Muscle of back (tissue), 11 donors: ENCODE measurements around the gene CPT1A. TPM values are rescaled to one million over a fixed set of nuclear protein-coding genes. Genes with fewer than 3 reads are reported as not detected.

ENCODE experiments used
- DNase-seq, 3 donors: peaks; one replicate each; pipeline versions ENCODE4 v3.0.0 to v3.0.0-alpha.2; 2013
- polyA plus RNA-seq, 10 donors: library from polyadenylated mRNA; unstranded; fragments of 120-200 nt; gene quantifications; one replicate each; pipeline ENCODE4 v1.2.1, GENCODE V29; 2013; ENCODE audit not compliant: insufficient read length in 10 of 10

Gene CPT1A
- polyA plus RNA-seq, 10 donors = 10.1 to 13.7 (median 11.8) TPM

GRCh38 chr11:68761801-68762200 lies 79.9 kb downstream of the CPT1A start:
- DNase-seq = no peak

GRCh38 chr11:68759991-68760390 lies 81.7 kb downstream of the CPT1A start:
- no peak for DNase-seq

- DNase-seq = no peak
These were observed 84.0 kb downstream of the CPT1A start for GRCh38 chr11:68757711-68758110.

- no peak for DNase-seq
These were observed 85.4 kb downstream of the CPT1A start for GRCh38 chr11:68756171-68756766.

- no peak for DNase-seq
These were observed 88.4 kb downstream of the CPT1A start for GRCh38 chr11:68753300-68753699.

GRCh38 chr11:68751331-68751856 lies 90.3 kb downstream of the CPT1A start, which contains the start of gene TESMIN:
TSS of gene TESMIN (minus strand) at chr11:68751520. CDS start at chr11:68750660, 860 bp downstream.
- DNase-seq = peak; percentile 38 to 57 (median 45)

- no peak for DNase-seq
These were observed 90.8 kb downstream of the CPT1A start for GRCh38 chr11:68751004-68751325.

- peak in 2 of 3 donors; percentile 10 to 55 for DNase-seq
These were observed 91.3 kb downstream of the CPT1A start for GRCh38 chr11:68750195-68751003.

GRCh38 chr11:68749229-68750123 lies 92.2 kb downstream of the CPT1A start:
- DNase-seq = peak in 2 of 3 donors; percentile 30 to 64

GRCh38 chr11:68748061-68748460 lies 93.7 kb downstream of the CPT1A start:
- no peak for DNase-seq

GRCh38 chr11:68743539-68743938 lies 98.2 kb downstream of the CPT1A start:
- DNase-seq = no peak

- peak in 1 of 3 donors; percentile 5 for DNase-seq
These were observed 100.3 kb downstream of the CPT1A start for GRCh38 chr11:68741463-68741862.

GRCh38 chr11:68735646-68736045 lies 106.1 kb downstream of the CPT1A start:
- no peak for DNase-seq

- no peak for DNase-seq
These were observed 106.6 kb downstream of the CPT1A start for GRCh38 chr11:68735125-68735524.

- no peak for DNase-seq
These were observed 107.6 kb downstream of the CPT1A start for GRCh38 chr11:68734111-68734510.

GRCh38 chr11:68727783-68728182 lies 113.9 kb downstream of the CPT1A start:
- no peak for DNase-seq

- DNase-seq = no peak
These were observed 117.4 kb downstream of the CPT1A start for GRCh38 chr11:68724293-68724692.

- DNase-seq = no peak
These were observed 119.6 kb downstream of the CPT1A start for GRCh38 chr11:68722143-68722542.

- DNase-seq = no peak
These were observed 120.6 kb downstream of the CPT1A start for GRCh38 chr11:68721075-68721474.

- no peak for DNase-seq
These were observed 126.1 kb downstream of the CPT1A start for GRCh38 chr11:68715456-68716122.

- no peak for DNase-seq
These were observed 127.5 kb downstream of the CPT1A start for GRCh38 chr11:68714060-68714856.
